BJ (cell line): ENCODE data around the gene KIAA1328. TPM values are rescaled to one million over a fixed set of nuclear protein-coding genes. Genes with fewer than 3 reads are reported as not detected.

Source experiments
- CTCF ChIA-PET: fragments of 350-600 bp; formaldehyde crosslinking; extraction: SDS; loops from one replicate; lab custom pipeline; 2021; ENCODE audit warnings: antibody characterized with exemption, inconsistent platforms; lab: Yijun Ruan, JAX
- POLR2A ChIA-PET: fragments of 300-600 bp; sonication (Branson Sonifier 250); formaldehyde crosslinking; extraction: SDS; loops from one replicate; lab custom pipeline; 2021; ENCODE audit warnings: antibody characterized with exemption; lab: Charles Lee
- DNase-seq: peaks from one replicate; pipeline ENCODE4 v3.0.0-alpha.2; 2011; ENCODE audit warnings: low read depth
- H3K27me3 ChIP-seq: 2 replicates; pipeline ENCODE4 v1.6.0; 2011; ENCODE audit warnings: low read length; ENCODE audit not compliant: control insufficient read depth, insufficient read depth
- H3K36me3 ChIP-seq: 2 replicates; pipeline ENCODE4 v1.5.1; 2011; ENCODE audit warnings: low read length; ENCODE audit not compliant: control insufficient read depth, insufficient read depth
- H3K4me3 ChIP-seq: 2 replicates; pipeline ENCODE4 v1.5.1; 2011; ENCODE audit warnings: low read depth, mild to moderate bottlenecking, control low read depth, low read length
- polyA plus RNA-seq: library from polyadenylated mRNA; depleted of rRNA; stranded (reverse); fragments of >200 nt; gene quantifications from 2 replicates; pipeline ENCODE4 v1.2.3, GENCODE V29; 2011
- TF ChIP-seq, protein P1 (sequence below): IDR thresholded peaks from 2 replicates; pipeline ENCODE4 v1.5.1; 2011; ENCODE audit warnings: low read depth, mild to moderate bottlenecking, control low read depth, inconsistent platforms, low read length, moderate library complexity; ENCODE audit not compliant: insufficient read depth

Gene KIAA1328
- polyA plus RNA-seq, 1 experiment = 2.2 TPM

DNA sequence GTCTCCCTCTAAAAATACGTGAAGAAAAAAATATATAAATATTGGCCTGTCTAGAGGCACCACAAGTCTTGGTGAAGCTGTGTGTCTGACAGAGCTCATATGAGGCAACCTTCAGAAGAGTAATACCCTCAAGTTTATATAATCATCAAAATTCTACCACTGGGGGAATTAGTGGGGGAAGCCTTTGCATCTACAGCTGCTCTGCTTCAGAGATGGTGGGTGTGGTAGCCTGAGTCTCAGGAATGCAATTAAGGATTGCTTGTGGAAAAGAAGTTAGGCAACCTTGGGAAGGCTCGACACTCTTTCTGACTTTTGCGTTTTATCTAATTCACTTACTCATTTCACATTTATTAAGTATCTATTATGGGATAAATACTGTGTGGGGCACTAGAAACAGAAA, 17.5 kb upstream of the KIAA1328 start:
- TF ChIP-seq, protein P1, sequence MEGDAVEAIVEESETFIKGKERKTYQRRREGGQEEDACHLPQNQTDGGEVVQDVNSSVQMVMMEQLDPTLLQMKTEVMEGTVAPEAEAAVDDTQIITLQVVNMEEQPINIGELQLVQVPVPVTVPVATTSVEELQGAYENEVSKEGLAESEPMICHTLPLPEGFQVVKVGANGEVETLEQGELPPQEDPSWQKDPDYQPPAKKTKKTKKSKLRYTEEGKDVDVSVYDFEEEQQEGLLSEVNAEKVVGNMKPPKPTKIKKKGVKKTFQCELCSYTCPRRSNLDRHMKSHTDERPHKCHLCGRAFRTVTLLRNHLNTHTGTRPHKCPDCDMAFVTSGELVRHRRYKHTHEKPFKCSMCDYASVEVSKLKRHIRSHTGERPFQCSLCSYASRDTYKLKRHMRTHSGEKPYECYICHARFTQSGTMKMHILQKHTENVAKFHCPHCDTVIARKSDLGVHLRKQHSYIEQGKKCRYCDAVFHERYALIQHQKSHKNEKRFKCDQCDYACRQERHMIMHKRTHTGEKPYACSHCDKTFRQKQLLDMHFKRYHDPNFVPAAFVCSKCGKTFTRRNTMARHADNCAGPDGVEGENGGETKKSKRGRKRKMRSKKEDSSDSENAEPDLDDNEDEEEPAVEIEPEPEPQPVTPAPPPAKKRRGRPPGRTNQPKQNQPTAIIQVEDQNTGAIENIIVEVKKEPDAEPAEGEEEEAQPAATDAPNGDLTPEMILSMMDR = no peak
- ChIA-PET CTCF (interaction anchor here (0.8 to 2.5 kb wide), 7 partner anchors 9 to 124 kb away, joined by 3 to 14 read pairs (median 4); no protein-coding TSS in a partner anchor), POLR2A (no interaction called here)
- H3K36me3 ChIP-seq = 0 out of 2 replicates have a peak, but pooled peaks cover 2% of the 10 kb centered on the region
- no peaks in the 10 kb centered on the region for H3K27me3 ChIP-seq
- no peak overlapping the region for H3K4me3 ChIP-seq
- DNase-seq = no peak

DNA sequence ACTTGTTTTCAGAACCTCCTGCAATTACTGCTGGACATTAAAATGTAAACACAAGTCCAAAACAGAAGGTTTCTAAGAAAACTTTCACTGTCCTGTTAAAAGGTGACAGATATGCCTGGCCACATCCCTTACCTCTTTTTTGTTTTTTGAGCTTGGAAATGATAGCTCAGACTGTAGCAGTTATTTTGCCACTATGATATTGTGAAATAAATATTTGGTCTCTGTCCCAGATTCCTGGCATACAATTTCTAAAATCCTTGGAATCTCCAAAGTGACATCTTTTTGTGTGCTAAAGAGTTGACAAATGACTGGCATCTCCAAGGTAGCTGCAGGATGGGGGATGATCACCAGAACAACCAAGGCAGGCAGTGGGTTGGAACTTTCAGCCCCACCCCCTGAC, 17.0 kb upstream of the KIAA1328 start:
- H3K27me3 ChIP-seq = no peaks in the 10 kb centered on the region
- POLR2A ChIA-PET = no interaction called here
- 0 out of 2 replicates have a peak, but pooled peaks cover under 1% of the 10 kb centered on the region for H3K36me3 ChIP-seq
- TF ChIP-seq, protein P1 = no peak
- no peak for DNase-seq
- CTCF ChIA-PET = interaction anchor here (1.5 to 2.5 kb wide), 3 partner anchors 13 to 125 kb away, joined by 5 to 14 read pairs (median 10); no protein-coding TSS in a partner anchor
- no peak overlapping the region for H3K4me3 ChIP-seq

DNA sequence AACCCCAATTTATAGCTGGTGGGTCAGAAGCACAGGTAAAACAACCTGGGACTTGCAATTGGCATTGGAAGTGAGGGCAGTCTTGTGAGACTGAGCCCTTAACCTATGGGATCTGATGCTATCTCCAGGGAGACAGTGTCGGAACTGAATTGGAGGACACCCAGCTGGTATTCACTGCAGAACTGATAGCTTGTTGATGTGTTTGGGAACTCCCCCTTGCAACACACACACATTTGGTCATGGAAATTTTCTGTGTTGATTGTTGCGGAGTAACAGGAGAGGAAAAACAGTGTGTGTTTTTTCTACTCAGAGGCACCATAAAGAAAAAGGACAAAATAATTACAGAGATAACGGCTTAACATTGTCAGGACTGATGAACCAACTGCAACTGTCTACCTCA, 16.2 kb upstream of the KIAA1328 start:
- ChIA-PET POLR2A (no interaction called here), CTCF (interaction anchor here (0.9 kb wide), 1 partner anchor 520 kb away, joined by 4 read pairs; no protein-coding TSS in a partner anchor)
- H3K36me3 ChIP-seq = no peaks in the 10 kb centered on the region; the same call in 1 of the 2 replicates
- H3K4me3 ChIP-seq = no peak overlapping the region
- no peaks in the 10 kb centered on the region for H3K27me3 ChIP-seq
- no peak for DNase-seq
- TF ChIP-seq, protein P1 = no peak

DNA sequence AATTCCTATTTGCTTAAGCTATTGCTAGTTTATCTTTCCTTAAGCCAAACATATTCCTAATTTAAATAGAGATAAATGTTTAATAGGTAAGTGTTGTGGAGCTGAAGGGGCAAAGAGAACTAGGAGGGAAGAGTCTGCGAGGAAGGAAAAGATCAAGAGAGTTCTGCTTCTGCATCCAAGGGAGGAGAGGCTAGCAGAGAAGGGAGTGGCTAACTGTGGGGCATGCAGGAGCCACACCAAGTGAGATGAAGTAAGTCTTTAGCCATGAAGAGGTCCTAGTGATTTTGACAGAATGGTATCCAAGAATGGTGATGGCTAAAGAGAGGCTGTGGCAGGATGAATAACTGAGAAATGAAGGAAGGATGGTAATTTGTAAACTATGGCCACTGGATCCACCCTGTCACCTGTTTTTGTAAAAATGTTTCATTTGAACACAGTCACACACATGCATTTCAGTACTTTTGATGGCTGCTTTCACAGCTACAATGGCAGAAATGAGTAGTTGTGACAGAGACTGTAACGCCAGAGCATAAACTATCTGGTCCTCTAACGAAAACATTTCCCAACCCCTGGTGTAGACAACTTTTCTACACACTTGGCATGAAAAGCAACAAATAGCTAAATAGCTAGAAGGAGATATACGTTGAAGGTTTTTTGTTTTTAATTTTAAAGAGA, 15.7 kb upstream of the KIAA1328 start:
- ChIA-PET POLR2A (no interaction called here), CTCF (interaction anchor here (0.9 kb wide), 1 partner anchor 520 kb away, joined by 4 read pairs; no protein-coding TSS in a partner anchor)
- Histone ChIP-seq H3K27me3 (no peaks in the 10 kb centered on the region), H3K4me3 (no peak overlapping the region), H3K36me3 (peaks cover 2% of the 10 kb centered on the region; the same call in 1 of the 2 replicates)
- DNase-seq = no peak
- TF ChIP-seq, protein P1 = no peak

DNA sequence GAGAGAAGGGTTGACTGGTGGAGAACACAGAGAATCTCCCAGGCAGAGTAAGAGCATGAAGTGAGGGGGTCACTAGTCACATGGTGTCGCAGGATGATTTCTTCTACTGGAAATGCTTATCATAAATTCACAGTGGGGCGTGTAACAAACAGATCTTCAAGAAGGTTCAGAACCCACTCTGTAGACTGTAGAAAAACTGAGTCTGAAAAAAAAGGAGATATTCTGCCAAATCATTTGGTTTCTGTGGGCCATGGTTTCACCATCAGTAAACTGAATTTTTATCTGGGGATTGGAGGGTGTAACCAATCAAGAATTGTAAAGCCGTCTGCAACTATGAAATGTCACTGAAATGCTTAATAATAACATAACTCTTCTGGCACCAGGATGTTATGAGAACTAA, 15.1 kb upstream of the KIAA1328 start:
- peaks cover 2% of the 10 kb centered on the region; the same call in 1 of the 2 replicates for H3K36me3 ChIP-seq
- TF ChIP-seq, protein P1 = no peak
- CTCF ChIA-PET = no interaction called here
- H3K27me3 ChIP-seq = no peaks in the 10 kb centered on the region
- no peak overlapping the region for H3K4me3 ChIP-seq
- POLR2A ChIA-PET = no interaction called here
- DNase-seq = no peak
